Neutrophil (primary cell): ENCODE data around the gene DAB2IP.
"Not testable (repeated sequence)": the region's sequence is repeated elsewhere in the genome, so short reads cannot be mapped to it uniquely, and the experiment has no call there.

ENCODE experiments used
- H3K27ac ChIP-seq: fragments of 200-600 bp; sonication (generic); 2 replicates; pipeline ENCODE4 v1.5.1; 2016; ENCODE audit warnings: mild to moderate bottlenecking, moderate library complexity
- H3K27me3 ChIP-seq: fragments of 200-600 bp; sonication (generic); 2 replicates; pipeline ENCODE4 v1.6.0; 2016; ENCODE audit warnings: mild to moderate bottlenecking
- H3K36me3 ChIP-seq: fragments of 200-600 bp; sonication (generic); 2 replicates; pipeline ENCODE4 v1.5.1; 2017
- H3K4me1 ChIP-seq, 2 experiments: fragments of 200-600 bp in 1 of 2; sonication (generic) in 1 of 2; 1 replicate in 1 of 2; 2 replicates in 1 of 2; pipeline versions ENCODE4 v1.5.1 to v1.6.1; 2013 to 2016; ENCODE audit warnings: low read depth in 1 of 2, low read length in 1 of 2, mild to moderate bottlenecking in 1 of 2, moderate library complexity in 1 of 2; ENCODE audit not compliant: control insufficient read depth in 1 of 2, insufficient read depth in 1 of 2
- H3K4me3 ChIP-seq, 2 experiments: fragments of 200-600 bp in 1 of 2; sonication (generic) in 1 of 2; 1 replicate in 1 of 2; 2 replicates in 1 of 2; pipeline ENCODE4 v1.5.1; 2013 to 2016; ENCODE audit warnings: low read depth in 1 of 2, low read length in 1 of 2, mild to moderate bottlenecking in 1 of 2, moderate library complexity in 1 of 2
- H3K9me3 ChIP-seq: fragments of 200-600 bp; sonication (generic); 2 replicates; pipeline ENCODE4 v1.5.1; 2016
- TF ChIP-seq, protein P1 (sequence below): fragments of 200-600 bp; sonication (generic); IDR thresholded peaks from 2 replicates; pipeline ENCODE4 v1.5.1; 2016; ENCODE audit warnings: antibody characterized with exemption

The DAB2IP gene

DNA sequence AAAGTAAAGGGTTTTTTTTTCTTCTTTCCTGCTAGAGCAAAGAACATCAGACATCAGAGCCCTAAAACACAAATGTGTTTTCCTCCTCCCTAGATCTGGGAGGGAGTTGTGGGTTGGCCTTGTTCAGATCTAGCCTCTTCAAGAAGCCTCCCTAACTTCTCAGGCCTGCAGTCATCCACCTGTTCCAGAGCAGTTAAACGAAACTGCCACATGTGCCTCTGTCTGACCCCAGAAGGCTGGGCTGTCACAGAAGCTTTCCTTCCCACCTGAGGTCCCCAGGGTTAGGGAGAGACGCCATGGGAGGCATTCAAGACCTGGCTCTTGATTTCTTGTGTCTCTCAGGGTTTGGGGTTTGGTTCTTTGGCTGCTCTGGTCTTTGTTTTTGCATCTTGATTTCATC lies 87.0 kb downstream of the DAB2IP start:
- Histone ChIP-seq H3K27me3 (peaks cover 66% of the 10 kb centered on the region), H3K9me3 (no peaks in the 10 kb centered on the region), H3K27ac (no peak overlapping the region), H3K4me1 (no peaks in the 10 kb centered on the region), H3K36me3 (no peaks in the 10 kb centered on the region), H3K4me3 (no peak overlapping the region)
- TF ChIP-seq, protein P1, sequence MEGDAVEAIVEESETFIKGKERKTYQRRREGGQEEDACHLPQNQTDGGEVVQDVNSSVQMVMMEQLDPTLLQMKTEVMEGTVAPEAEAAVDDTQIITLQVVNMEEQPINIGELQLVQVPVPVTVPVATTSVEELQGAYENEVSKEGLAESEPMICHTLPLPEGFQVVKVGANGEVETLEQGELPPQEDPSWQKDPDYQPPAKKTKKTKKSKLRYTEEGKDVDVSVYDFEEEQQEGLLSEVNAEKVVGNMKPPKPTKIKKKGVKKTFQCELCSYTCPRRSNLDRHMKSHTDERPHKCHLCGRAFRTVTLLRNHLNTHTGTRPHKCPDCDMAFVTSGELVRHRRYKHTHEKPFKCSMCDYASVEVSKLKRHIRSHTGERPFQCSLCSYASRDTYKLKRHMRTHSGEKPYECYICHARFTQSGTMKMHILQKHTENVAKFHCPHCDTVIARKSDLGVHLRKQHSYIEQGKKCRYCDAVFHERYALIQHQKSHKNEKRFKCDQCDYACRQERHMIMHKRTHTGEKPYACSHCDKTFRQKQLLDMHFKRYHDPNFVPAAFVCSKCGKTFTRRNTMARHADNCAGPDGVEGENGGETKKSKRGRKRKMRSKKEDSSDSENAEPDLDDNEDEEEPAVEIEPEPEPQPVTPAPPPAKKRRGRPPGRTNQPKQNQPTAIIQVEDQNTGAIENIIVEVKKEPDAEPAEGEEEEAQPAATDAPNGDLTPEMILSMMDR: no peak

DNA sequence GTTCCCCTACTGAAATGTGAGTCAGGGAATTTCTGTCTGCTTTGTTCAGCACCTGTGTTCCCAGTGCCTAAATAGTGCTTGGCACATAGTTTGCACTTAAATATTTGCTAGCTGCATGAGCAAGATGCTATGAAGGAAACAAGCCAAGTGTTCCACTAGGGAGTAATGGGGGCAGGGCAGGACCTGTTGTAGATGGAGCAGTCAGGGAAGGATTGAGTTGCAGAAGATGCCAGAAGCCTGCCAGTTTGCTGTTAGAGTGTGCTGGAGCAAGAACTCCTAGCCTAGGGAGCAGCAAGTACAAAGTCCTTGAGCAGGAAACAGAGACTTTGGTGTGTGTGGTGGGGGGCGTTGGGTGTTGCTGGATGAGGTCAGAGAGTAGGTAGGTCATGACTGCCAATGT lies 87.5 kb downstream of the DAB2IP start:
- no peaks in the 10 kb centered on the region for H3K4me1 ChIP-seq
- no peak overlapping the region for H3K27ac ChIP-seq
- no peaks in the 10 kb centered on the region for H3K9me3 ChIP-seq
- peaks cover 61% of the 10 kb centered on the region for H3K27me3 ChIP-seq
- H3K36me3 ChIP-seq: no peaks in the 10 kb centered on the region
- H3K4me3 ChIP-seq: no peak overlapping the region
- TF ChIP-seq, protein P1: no peak

DNA sequence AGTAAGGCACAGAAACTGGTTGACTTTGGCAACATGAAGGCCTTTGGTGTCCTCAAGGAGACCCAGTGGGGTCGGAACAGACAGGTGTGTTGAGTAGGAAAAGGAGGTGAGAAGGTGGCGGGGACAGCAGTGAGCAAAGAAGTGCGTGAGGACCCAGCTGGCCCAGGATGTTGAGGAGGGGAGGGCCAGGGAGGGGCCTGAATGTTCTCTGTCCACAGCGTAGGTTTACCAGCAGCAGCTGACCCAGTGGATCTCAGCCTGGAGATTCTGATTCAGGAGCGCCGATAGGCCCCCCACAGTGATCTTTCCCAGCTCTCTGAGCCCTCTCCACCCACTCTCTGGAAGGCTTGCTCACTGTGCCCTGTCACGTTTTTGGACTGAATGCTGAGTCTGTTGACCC lies 88.5 kb downstream of the DAB2IP start:
- TF ChIP-seq, protein P1: no peak
- no peaks in the 10 kb centered on the region for H3K36me3 ChIP-seq
- H3K4me1 ChIP-seq: no peaks in the 10 kb centered on the region
- H3K27me3 ChIP-seq: peaks cover 52% of the 10 kb centered on the region
- H3K27ac ChIP-seq: no peak overlapping the region
- H3K9me3 ChIP-seq: no peaks in the 10 kb centered on the region
- H3K4me3 ChIP-seq: no peak overlapping the region

DNA sequence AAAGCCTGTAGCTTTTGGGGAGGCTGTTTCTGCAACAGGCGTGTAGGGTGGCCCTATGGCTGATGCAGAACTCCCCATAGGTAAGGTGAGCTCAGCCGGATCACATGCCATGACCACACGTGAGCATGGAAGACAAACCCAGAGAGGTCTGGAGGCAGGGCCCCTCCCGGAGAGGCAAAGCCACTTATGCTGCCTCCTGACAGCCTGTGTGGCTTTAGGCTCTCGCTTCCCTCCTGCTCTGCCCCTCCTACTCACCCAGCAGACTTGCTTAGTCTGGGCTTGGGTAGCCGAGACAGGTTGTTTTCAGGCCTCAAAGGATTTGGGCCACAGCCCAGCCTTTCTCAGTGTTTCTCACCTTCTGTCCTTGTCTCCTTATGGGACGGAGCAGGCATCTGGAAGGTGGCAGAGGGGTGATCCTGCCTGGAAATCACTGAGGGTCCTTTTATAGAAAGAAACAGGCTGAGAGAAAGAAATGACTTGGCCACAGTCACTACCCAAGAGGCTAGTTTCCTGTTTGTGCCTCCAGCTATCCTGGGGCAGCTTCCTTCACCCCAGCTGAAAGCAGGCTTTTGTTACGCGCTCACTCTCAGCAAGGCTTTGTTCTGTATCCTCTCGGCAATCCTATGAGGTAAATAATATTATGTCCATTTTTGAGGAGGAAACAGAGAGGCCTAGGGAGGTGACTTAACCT lies 89.9 kb downstream of the DAB2IP start:
- Histone ChIP-seq H3K36me3 (no peaks in the 10 kb centered on the region), H3K4me1 (no peaks in the 10 kb centered on the region), H3K27me3 (peaks cover 38% of the 10 kb centered on the region), H3K9me3 (no peaks in the 10 kb centered on the region), H3K27ac (no peak overlapping the region), H3K4me3 (no peak overlapping the region)
- TF ChIP-seq, protein P1: no peak

DNA sequence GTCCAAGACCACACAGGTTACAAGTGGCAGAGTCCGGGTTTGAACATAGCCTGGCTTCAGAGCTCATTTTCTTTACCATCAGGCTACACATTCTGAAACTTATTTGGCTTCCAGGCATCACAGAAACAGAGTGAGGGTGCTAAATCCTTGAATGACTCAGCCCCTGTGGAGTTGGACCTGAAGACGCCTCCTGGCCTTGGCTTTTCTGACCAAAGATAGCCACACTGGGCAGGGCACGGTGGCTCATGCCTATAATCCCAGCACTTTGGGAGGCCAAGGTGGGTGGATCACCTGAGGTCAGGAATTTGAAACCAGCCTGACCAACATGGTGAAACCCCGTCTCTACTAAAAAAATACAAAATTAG lies 90.5 kb downstream of the DAB2IP start:
- H3K36me3 ChIP-seq, H3K27ac ChIP-seq, H3K4me3 ChIP-seq, H3K4me1 ChIP-seq, H3K9me3 ChIP-seq: not testable (repeated sequence)
- H3K27me3 ChIP-seq: peaks cover 33% of the 10 kb centered on the region

DNA sequence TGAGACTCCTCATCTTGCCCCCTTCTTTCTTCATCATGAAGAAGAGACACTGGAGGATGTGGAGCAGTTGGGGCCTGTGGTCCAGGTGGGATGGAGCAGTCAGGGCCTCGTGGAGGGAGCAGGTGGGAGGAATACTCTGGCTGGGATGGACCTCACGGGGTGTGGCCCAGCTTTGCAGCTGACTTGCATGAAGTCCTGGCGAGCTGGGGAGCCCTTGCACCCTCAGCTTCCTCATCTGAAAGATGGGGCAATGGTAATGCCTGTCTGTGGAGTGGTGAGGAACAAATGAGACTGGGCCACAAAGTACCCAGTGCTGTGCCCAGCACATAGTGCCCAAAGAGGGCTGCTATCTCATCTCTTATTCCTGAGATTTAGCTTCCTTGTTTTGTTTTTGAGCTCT lies 91.5 kb downstream of the DAB2IP start:
- TF ChIP-seq, protein P1: no peak
- peaks cover 23% of the 10 kb centered on the region for H3K27me3 ChIP-seq
- no peak overlapping the region for H3K27ac ChIP-seq
- H3K9me3 ChIP-seq: no peaks in the 10 kb centered on the region
- H3K4me1 ChIP-seq: no peaks in the 10 kb centered on the region
- no peak overlapping the region for H3K4me3 ChIP-seq
- no peaks in the 10 kb centered on the region for H3K36me3 ChIP-seq
